Frontal cortex (tissue), 4 donors: Measurements from ENCODE around the gene FAM185A. TPM values are rescaled to one million over a fixed set of nuclear protein-coding genes. Genes with fewer than 3 reads are reported as not detected.
"Not testable (repeated sequence)": the region's sequence is repeated elsewhere in the genome, so short reads cannot be mapped to it uniquely, and the experiment has no call there.

Experiments
- DNase-seq, 2 donors: peaks; one replicate each; pipeline ENCODE4 v3.0.0; 2012; ENCODE audit warnings: low spot score in 2 of 2
- FAIRE-seq: peaks from 2 replicates; lab custom pipeline; 2012; peaks lifted over from hg19 to GRCh38; lab: Jason Lieb, UNC
- total RNA-seq: library from RNA; depleted of rRNA; stranded (reverse); fragments of >200 nt; gene quantifications from one replicate; pipeline ENCODE4 v1.2.3, GENCODE V29; 2014
- donor health status: control.
- donor health status: control.
- donor health status: control.

Gene FAM185A
- total RNA-seq, 1 donor from 2014 or later: 18.3 TPM

DNA sequence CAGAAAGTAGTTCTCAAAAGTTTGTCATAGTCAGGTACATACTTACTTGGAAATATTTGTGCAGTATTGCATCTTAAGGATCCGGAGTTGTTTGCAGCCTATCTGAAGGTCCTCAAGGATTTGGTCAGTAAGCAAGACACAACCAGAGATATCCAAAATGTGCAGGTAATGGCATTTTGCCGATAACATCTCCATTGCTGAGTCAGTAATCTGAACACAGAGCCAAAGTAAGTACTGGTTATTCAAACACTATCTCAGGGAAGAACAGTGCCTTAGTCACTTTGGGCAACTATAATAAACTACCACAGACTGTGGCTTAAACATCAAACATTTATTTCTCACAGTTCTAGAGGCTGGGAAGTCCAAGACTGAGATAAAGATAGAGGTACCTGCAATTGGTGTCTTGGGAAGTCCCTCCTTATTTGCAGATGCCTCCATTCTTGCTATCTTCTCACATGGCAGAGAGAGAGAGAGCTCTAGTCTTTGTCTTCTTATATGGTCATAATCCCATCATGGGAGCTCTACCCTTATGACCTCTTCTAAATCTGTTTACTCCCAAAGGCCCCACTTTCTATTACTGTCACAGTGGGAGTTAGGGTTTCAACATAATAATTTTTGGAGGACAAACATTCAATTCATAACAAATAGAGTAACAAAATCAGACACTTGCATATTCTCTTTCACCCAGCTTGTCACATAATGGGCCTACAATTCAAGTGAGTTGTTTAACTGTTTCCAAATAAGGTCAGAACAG, 73.4 kb downstream of the FAM185A start:
- DNase-seq (no peak), FAIRE-seq (no peak)

- FAIRE-seq: no peak
- no peak for DNase-seq
These were observed 74.8 kb downstream of the FAM185A start for GRCh38 chr7:102823390-102824119.

GRCh38 chr7:102828286-102828685, 79.5 kb downstream of the FAM185A start:
- FAIRE-seq: no peak

DNA sequence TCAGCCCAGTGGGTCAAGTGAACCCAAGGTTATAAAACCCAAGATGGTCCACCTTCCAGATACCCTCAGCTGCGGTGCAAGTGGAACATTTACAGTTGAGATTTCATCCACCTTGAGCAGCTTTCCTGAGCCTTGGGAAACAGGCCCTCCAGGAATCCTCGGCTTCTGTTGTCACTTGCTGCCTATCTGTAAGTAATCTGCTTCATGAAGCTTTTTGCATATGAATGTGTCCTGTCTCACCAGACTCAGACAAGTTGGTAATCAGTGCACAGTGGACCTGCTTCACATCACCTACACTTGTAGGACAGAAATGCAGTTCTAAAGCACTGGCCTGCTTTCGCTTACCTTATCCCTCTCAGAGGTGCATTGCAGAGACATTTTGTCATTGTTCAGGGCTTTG, 80.3 kb downstream of the FAM185A start:
- DNase-seq (no peak), FAIRE-seq (no peak)

More at GRCh38 chr7:102828286-102828685, 79.5 kb downstream of the FAM185A start:
- DNase-seq: no peak

GRCh38 chr7:102830197-102830596, 81.4 kb downstream of the FAM185A start:
- no peak for FAIRE-seq
- no peak for DNase-seq

- DNase-seq (no peak), FAIRE-seq (no peak)
These were observed 83.9 kb downstream of the FAM185A start for GRCh38 chr7:102832674-102833073.

GRCh38 chr7:102833343-102833742, 84.5 kb downstream of the FAM185A start:
- no peak for FAIRE-seq
- no peak for DNase-seq

DNA sequence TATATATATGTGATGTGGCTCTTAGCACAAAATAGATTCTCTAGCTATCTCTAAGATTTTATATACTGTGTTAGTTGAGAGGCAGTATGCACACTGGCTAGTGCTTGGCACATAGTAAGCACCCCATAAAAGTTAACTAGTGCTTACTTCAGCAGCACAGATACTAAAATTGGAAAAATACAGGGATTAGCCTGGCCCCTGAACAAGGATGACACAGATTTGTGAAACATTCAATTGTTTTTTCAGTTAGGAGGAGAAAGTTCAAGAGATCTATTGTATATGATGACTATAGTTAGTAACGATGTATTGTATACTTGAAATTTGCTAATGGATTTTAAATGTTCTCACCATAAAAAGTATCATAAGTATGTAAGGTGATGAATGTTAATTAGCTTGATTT, 85.7 kb downstream of the FAM185A start:
- FAIRE-seq (no peak), DNase-seq (no peak)

GRCh38 chr7:102834999-102835398, 86.2 kb downstream of the FAM185A start:
- DNase-seq (no peak), FAIRE-seq (no peak)

- FAIRE-seq: no peak
- no peak for DNase-seq
These were observed 87.6 kb downstream of the FAM185A start for GRCh38 chr7:102836191-102836919.

GRCh38 chr7:102836977-102837376, 88.2 kb downstream of the FAM185A start:
- FAIRE-seq: no peak
- no peak for DNase-seq

GRCh38 chr7:102837802-102838201, 89.0 kb downstream of the FAM185A start:
- FAIRE-seq (no peak), DNase-seq (no peak)

- DNase-seq: not testable (repeated sequence)
These were observed 89.8 kb downstream of the FAM185A start for GRCh38 chr7:102838572-102839101.

GRCh38 chr7:102840404-102840803, 91.6 kb downstream of the FAM185A start:
- DNase-seq: no peak
- FAIRE-seq: no peak

More at GRCh38 chr7:102838572-102839101, 89.8 kb downstream of the FAM185A start:
- FAIRE-seq: not testable (repeated sequence)

DNA sequence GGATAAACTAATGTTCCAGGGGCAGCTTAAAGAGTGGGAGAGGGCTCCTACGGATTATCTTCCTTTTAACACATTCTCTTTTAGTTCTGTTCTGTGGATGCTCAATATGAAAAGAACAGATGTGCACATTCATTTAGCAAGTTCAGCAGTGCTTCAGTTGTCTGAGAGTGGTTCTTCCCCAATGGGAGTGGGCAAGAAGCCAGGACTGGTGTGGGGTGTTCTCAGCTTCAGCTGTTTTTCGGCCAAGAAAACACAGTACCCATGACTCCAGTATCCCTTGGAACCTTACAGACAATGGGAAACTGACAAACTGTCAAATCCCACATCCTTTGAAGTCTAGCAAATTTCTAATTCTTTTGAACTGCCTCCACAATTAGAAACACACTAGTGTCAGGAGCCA, 92.5 kb downstream of the FAM185A start:
- no peak for FAIRE-seq
- DNase-seq: no peak

DNA sequence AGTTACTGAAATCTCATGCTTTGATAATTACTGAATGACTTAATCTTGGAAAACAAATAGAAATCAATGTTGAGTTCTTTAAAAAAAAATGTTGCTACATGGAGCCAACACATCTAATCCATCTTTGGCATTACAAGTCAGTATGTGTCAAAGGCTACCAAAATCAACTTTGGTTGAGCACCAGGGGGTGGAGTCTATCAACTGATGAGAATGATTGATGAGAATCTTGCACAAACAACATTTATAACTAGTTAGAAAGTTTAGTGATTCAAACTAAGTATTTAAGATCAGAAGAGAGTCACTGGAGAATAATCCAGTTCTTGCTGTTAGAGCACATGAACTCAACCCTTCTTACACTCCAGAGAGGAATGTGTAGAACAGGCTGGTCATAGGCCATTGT, 93.5 kb downstream of the FAM185A start:
- no peak for FAIRE-seq
- DNase-seq: no peak

DNA sequence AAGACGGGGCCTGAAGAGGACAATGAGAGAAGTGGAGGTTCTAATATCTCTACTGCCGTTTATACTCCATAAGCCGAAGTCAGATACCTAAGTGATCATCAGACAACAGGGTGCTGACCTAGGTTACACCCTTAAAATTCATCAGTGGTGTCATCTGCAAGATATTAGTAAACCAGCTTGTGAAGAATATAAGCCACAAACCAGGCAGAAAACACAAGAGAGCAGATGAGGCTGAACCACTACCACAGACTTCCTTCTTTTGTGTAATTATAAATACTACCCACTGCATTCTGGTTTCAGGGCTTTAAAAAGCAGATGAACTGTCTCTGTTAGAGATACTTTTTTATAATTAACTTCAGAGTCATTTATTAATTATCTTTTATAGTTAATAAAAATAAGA, 95.1 kb downstream of the FAM185A start:
- DNase-seq (no peak), FAIRE-seq (no peak)

DNA sequence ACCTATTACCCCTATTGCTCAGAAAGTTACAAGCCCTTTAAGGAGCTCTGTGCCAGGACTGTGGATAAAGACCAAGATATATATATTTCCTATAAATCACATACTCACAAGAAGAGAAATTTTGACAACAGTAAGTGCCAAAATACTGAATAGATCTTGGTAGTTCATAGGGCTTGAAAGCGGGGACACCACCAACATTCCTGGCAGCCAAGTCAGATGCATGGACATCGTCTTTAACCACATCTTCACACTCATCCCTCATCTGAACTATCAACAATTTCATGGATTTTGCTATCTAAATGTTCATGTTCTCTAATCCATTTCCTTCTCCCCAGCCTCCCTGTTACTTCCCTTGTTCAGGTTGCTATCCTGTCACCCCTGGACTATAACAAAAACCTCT, 96.5 kb downstream of the FAM185A start:
- DNase-seq: no peak
- no peak for FAIRE-seq

GRCh38 chr7:102849079-102849478, 100.3 kb downstream of the FAM185A start:
- no peak for FAIRE-seq
- DNase-seq: no peak

- FAIRE-seq: no peak
These were observed 100.7 kb downstream of the FAM185A start for GRCh38 chr7:102849538-102849937.

More at GRCh38 chr7:102849538-102849937, 100.7 kb downstream of the FAM185A start:
- no peak for DNase-seq
